CD4-positive, alpha-beta T cell treated with Interleukin-6 at 100 ng/mL for 8 hours (primary cell): ENCODE data around the gene CYBA.

Source experiments
- DNase-seq: peaks from one replicate; pipeline ENCODE4 v3.0.0-alpha.2; 2020; ENCODE audit warnings: mixed read lengths, low spot score

CYBA gene

GRCh38 chr16:88650749-88651275 is at the start of gene CYBA:
TSS of gene CYBA (minus strand) at chr16:88651053. CDS start at chr16:88651013, 40 bp downstream.
- DNase-seq = peak; percentile 83

DNA sequence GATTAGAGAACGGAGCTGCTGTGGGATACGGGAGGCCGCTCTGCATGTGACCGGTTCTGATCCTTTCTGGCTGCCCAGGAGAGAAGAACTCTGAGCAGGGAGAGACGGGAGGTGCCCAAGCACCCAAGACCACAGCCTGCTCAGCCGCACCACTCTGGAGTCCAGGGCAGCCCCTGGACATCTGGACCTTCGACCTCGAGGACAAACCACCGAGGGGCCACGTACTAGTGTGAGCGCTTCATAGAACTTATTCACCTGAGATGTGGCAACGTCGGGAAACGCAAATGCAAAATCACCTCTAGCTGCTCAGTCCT is 49.4 kb upstream of the CYBA start:
- DNase-seq = no peak

DNA sequence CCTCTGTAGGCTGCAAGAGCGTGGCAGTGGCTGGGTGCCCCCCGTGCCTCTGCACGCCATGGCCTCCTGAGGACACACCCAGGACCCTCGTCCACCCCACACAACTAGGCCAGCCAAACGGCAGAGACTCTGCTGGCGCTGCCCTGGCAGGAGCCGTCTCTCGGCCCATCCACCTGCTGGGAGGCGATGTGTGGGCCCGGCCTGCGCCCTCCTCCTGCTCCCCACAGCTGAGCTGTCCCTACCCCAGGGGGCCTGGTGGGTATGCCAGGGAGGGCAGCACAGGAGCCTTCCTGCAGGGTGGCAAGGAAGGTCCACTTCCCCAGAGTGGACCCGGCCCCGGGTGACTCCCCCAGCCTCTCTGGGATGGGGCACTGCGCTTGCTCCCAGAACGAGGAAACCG is 48.3 kb upstream of the CYBA start:
- DNase-seq = no peak

DNA sequence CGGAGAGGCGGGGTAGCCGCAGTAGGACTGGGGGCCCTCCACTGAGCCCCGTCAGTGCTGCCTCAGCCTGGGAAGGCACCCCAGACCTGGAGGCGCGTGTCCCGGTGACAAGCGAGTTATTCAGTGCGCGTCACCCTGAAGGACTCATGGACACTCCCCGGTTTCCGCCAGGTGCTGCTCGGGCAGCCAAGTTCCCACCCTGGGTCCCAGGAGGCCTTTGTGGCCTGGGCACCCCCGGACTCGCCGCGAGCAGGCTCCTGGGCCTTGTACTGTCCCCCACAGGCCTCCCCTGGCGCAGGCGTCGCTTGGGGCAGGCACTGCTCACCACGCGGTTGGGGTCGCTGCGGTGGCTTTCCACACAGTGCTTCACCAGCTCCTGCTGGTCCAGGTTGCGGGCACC is 47.8 kb upstream of the CYBA start:
- DNase-seq = no peak

GRCh38 chr16:88697831-88698615 is 47.2 kb upstream of the CYBA start:
- DNase-seq = peak; percentile 23

- no peak for DNase-seq
Measured at GRCh38 chr16:88697116-88697830, 46.4 kb upstream of the CYBA start.

DNA sequence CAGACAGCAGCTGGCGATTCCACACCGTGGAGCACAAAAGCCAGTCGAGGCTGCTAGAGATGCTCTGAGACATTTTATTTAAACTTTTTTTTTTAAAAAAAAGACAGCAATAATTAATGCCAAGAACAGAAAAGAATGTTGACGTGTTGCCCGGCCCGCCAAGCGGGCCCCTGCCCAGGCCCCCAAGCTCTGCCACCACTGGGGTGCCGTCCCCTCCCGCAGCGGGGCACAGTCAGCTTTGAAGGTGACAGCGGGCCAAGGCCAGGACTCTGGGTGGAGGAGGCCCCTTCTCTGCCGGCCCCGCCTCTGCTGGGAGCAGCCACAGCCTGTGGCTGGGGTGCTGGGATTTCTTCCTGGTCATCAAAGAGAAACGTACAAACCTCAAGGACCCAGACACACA is 45.6 kb upstream of the CYBA start:
- DNase-seq = no peak

DNA sequence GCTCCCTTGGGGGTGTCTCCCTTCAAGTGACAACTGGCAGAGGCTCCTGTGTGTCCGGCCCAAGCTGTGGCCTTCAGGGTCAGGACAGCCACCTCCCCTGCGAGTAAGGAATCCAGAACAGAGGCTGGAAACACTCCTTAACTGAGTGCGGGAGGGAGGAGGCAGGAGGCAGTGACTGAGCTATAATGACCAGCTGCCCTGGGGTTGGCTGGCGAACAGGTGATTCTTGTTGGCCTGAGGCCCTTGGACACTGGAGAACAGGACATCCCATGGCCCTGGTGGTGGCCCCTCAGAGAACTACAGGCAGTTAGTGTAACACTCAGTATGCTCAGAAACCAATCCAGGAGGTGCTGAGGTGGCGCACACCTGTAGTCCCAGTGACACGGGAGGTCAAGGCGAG is 44.9 kb upstream of the CYBA start:
- no peak for DNase-seq

GRCh38 chr16:88695218-88695617 is 44.4 kb upstream of the CYBA start:
- DNase-seq = no peak

DNA sequence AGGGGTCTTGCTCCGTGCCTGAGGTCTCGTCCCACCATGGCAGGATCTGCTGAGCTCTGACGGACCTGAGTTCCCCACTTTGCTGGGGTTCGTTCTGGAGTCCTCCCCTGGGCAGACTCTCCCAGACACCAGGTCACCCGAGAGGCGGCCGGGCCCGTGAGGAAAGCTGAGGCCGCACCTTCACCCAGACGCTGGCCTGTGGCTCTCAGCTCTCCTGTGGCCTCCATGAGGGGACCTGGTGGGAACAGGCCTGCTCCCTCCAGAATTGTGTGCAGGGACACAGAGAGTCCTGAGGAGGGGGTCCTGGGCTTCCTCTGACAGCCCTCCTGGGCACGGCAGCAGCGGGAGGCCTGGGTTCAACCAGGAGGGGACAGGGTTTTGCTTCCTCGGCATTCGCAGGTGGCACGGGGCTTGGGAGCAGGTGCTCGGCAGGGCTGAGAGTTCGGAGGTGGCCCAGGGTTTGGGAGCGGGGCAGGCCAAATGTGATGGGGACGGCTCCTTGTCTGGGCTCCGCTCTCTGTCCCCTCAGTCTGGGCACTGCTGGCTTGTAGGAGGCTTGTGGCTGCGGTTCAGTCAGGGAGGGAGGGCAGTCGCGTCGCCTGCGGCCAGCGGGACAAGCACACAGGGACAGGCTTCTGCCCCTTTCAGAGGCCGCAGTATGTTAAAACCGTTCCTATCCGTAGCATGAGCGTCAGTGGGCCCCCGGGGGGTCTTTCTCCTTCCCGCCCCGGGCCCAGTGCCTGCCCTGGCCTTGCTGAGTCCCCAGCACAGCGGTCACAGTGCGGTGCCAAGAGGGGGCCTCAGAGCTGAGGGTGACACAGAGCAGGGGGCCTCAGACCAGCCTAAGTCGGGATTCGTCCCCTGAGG is 43.6 kb upstream of the CYBA start:
- DNase-seq = no peak

GRCh38 chr16:88693420-88694177 is 42.7 kb upstream of the CYBA start:
- DNase-seq = no peak

DNA sequence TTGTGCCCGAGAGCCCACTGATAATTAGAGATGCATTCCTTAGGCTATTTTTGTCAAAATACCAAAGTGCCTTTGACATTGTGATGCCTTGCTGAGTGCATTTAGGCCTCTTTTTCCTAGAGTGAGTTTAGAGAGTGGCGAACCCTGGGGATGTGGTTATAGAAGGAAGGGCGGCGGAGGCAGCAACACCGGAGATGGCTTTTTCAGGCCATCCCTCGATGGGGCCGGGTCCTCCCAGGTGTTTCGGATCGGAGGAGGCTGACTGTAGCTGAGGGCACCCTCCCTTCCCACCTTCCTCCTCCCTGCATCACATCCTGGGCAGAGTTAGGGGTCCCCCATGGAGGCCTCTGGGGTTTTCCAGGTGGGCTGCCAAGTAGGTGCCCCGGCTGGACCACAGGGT is 42.0 kb upstream of the CYBA start:
- DNase-seq = no peak

DNA sequence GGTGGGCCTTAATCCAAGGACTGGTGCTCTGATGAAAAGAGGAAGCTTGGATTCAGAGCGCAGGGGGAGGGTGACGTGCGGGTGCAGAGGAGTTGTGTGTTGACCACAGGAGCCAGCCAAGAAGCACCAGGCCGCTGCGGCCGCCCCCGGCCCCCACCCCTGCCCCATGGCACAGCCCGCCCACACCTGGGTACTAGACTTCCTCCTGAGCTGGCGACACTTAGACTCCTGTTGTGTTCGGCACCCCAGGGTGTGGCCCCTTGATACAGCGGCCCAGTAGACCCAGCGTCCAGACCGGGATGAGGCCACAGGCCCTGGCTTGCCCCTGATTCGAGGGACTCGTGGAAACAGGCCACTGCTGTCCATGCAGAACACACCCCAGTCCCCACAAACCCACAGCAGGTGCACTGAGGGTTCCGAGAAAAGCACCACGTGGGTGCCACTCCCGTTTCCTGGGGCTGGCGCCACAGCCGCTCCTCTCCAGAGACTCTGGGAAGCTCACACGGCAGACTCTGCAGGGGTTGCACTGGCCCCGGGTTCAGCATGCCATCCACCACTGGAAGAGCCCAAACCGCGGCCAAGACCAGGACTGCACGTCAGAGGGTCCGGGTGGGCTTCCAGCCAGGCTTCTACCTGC is 41.2 kb upstream of the CYBA start:
- peak; percentile 26 for DNase-seq

DNA sequence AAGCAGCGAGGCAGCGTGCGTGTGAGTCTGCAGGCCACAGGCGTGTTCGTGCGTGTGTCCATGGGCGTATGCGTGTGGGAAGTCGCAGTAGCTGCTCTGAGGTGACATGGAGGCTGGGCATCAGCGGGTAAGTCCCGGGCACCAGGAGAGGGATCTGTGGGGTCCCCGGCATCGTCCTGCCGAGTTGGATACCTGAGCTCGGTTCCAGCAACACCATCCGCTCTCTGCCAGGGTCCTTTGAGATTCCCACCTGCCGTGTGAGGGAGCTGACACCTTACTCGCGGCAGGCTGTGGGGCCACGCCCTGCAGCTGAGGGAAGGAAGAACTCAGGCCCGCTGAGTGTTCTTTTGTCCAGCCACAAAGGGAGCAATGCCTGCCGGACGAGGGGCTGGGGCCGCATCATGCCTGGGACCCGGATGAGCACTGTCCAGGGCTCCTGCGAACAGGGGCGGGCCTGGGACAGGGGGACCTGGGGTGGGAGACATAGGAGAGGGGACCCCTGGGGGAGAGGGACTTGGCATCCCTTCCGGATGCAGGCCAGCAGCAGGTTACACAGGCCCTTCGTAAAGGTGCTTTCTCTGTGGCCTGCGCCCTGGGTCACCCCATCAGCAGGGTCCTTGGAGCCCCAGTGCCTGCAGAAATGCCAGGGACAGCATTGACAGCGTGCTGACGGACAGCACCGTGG is 40.4 kb upstream of the CYBA start:
- DNase-seq = no peak

GRCh38 chr16:88690341-88691128 is 39.7 kb upstream of the CYBA start:
- DNase-seq = no peak

- no peak for DNase-seq
Measured at GRCh38 chr16:88688013-88688778, 37.3 kb upstream of the CYBA start.

GRCh38 chr16:88687676-88688012 is 36.8 kb upstream of the CYBA start:
- DNase-seq = no peak

DNA sequence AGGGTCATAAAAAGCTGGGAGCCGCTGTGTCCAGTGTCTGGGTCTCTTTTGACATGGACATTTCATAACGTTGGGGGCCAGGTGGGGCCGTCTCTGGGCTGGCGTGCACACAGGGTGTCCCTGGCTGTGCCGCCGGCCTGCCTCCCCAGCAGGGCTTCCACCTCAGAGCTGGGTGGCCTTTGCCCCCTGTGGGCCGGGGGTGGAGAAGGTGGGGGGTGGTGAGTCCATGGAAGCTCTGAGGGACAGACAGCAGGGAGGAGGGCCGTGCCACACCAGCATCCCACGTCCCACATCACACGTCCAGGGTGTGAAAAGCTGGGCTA is 36.4 kb upstream of the CYBA start:
- no peak for DNase-seq
